HG03520 (cell line): Measurements from ENCODE around the gene ALG13.
"Not testable (repeated sequence)": the region's sequence is repeated elsewhere in the genome, so short reads cannot be mapped to it uniquely, and the experiment has no call there.

Source experiments
- ATAC-seq: cut with Tn5 transposase; IDR thresholded peaks from one replicate; pipeline ENCODE4 v1.9.1; 2021; ENCODE audit warnings: mild to moderate bottlenecking, moderate library complexity; ENCODE audit not compliant: unreplicated experiment

ALG13 gene

GRCh38 chrX:111756486-111756885 lies 75.5 kb downstream of the ALG13 start:
- no peak for ATAC-seq

GRCh38 chrX:111759686-111760085 lies 78.7 kb downstream of the ALG13 start:
- ATAC-seq, result no peak

- no peak for ATAC-seq
These were observed 80.7 kb downstream of the ALG13 start for GRCh38 chrX:111761578-111762135.

- ATAC-seq, result no peak
These were observed 97.6 kb downstream of the ALG13 start for GRCh38 chrX:111778591-111778990.

- no peak for ATAC-seq
These were observed 98.6 kb downstream of the ALG13 start for GRCh38 chrX:111779582-111779981.

GRCh38 chrX:111784667-111785066 lies 103.7 kb downstream of the ALG13 start:
- no peak for ATAC-seq

- ATAC-seq, result not testable (repeated sequence)
These were observed 109.1 kb downstream of the ALG13 start for GRCh38 chrX:111790054-111790453.
